ENCODE results near the gene MEIS1.

The MEIS1 gene

GRCh38 chr2:66571918-66572317, 137.0 kb downstream of the MEIS1 start:
- no peak for DNase-seq

- DNase-seq: no peak
Observed at GRCh38 chr2:66572391-66572790, 137.5 kb downstream of the MEIS1 start.

GRCh38 chr2:66573416-66573815, 138.5 kb downstream of the MEIS1 start:
- no peak for DNase-seq

- DNase-seq: no peak
Observed at GRCh38 chr2:66573821-66574233, 138.9 kb downstream of the MEIS1 start.

GRCh38 chr2:66574701-66575624, 140.0 kb downstream of the MEIS1 start:
- DNase-seq: no peak

- DNase-seq: no peak
Observed at GRCh38 chr2:66575625-66576310, 140.8 kb downstream of the MEIS1 start.

- no peak for DNase-seq
Observed at GRCh38 chr2:66576311-66576560, 141.3 kb downstream of the MEIS1 start.

GRCh38 chr2:66576561-66577320, 141.8 kb downstream of the MEIS1 start:
- DNase-seq: no peak

- DNase-seq: no peak
Observed at GRCh38 chr2:66577321-66578053, 142.6 kb downstream of the MEIS1 start.

- no peak for DNase-seq
Observed at GRCh38 chr2:66578054-66578686, 143.2 kb downstream of the MEIS1 start.

- no peak for DNase-seq
Observed at GRCh38 chr2:66578687-66579106, 143.8 kb downstream of the MEIS1 start.

GRCh38 chr2:66579186-66580126, 144.5 kb downstream of the MEIS1 start:
- DNase-seq: no peak

- DNase-seq: no peak
Observed at GRCh38 chr2:66580166-66581049, 145.5 kb downstream of the MEIS1 start.

- DNase-seq: no peak
Observed at GRCh38 chr2:66581339-66582103, 146.6 kb downstream of the MEIS1 start.

GRCh38 chr2:66582104-66582986, 147.4 kb downstream of the MEIS1 start:
- no peak for DNase-seq

- no peak for DNase-seq
Observed at GRCh38 chr2:66582987-66583880, 148.3 kb downstream of the MEIS1 start.

GRCh38 chr2:66583881-66584280, 149.0 kb downstream of the MEIS1 start:
- DNase-seq: no peak
